Amniotic stem cell (primary cell): ENCODE measurements around the gene CISTR.
A peak's percentile ranks its signal among the peaks of the same experiment; 100 is the strongest.
"Not testable (repeated sequence)": the region's sequence is repeated elsewhere in the genome, so short reads cannot be mapped to it uniquely, and the experiment has no call there.

ENCODE experiments used
- DNase-seq: peaks from one replicate; lab custom pipeline; 2025; lab: John Stamatoyannopoulos, UW

Gene CISTR

DNA sequence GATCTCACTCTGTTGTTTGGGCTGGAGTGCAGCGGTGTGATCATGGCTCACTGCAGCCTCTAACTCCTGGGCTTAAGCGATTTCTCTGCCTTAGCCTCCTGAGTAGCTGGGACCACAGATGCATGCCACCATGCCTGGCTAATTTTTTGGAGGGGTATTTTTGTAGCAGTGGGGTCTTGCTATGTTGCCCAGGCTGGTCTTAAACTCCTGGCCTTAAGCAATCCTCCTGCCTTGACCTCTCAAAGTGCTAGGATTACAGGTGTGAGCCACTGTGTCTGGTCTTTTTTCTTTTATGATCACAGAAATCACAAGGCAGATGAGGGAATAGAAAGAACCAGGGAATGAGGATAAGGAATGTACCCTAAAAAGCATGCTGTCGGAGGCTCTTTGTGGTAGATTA is 11.0 kb upstream of the CISTR start:
- not testable (repeated sequence) for DNase-seq

DNA sequence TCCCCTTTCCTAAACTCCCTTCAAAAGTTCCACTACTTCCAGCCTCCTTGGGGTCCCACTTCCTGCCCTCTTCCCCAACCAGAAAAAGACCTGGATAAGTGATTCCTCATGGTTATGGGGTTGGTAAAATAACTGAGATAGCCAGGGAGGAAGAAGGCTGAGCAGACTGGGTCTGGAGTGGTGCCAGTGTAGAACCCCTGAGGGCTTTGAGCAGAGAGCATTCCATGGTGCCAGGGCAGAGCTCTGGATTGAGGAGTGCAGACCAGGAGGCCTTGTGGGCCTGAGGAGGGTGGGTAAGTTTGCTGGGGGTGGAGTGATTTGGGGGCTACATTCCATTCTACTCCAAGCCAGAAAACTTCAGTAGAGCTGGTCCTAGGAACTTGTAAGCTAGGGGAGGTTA is 9.5 kb upstream of the CISTR start:
- DNase-seq: no peak

DNA sequence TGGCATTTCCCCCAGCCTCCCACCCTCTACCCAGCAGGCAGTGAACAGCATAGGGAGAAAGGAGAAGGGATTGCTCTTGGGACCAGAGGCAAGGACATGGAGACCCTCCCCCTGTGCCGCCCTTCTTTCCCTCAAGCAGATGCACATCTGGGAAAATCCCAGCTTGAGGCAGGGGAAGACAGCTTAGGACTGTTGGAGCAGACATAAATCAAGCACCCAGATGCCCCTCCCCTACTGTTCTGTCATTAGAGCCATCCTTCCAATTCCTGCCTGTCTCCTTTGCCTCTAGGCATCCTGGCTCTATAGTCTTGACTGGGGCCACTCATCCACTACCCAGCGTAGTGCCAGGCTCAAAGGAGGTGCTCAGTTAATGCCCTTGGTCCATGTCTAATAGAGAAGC is 7.5 kb upstream of the CISTR start:
- no peak for DNase-seq

DNA sequence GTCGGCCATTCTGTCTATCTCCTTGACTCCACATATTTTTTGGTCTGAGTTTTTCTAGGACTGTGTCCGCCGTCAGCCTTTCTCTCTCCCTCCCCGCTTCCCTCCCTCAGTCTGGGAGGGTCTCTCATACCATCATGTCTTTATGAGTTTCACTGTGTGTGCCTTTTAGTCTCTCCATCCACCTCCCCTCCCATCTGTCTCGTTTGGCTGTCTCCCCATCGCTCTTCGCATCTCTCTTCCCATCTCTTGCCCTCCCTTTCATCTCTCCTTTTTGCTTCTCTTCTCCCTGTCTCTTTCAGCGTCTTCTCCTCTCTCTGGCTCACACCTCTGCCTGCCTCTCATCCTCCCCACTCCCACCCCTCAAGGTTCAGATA is 6.9 kb upstream of the CISTR start:
- DNase-seq: no peak

DNA sequence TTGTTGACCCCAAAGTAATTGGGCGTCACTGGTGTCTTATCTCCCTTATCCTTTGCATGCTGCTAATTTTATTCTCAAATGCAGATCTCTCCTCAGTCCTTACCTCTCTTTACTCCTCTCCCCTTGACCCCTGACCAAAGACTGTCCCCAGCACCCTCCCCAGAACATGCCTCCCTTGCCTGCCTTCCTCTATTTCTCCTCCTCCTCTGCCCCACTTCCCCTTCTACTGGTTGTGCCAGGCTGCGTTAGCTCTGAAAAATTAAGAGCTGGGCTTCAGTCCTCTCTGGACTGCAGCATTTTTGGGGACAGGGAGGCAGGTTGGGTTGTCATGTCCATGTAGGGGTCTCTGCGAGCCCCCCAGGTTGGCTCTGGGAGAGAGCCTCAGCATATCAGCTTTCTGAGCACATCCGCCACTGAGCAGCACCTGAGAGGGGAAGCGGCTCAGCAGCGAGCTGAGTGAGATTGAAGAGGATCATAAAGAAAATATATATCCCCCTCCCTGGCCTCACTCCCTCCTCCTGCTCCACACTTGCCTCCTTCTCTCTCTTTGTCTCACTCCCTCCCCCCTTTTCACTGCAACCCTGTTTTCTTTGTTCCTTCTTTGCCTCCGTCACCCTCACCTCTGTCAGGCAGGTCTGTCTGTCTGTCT is 6.4 kb upstream of the CISTR start:
- DNase-seq: no peak

DNA sequence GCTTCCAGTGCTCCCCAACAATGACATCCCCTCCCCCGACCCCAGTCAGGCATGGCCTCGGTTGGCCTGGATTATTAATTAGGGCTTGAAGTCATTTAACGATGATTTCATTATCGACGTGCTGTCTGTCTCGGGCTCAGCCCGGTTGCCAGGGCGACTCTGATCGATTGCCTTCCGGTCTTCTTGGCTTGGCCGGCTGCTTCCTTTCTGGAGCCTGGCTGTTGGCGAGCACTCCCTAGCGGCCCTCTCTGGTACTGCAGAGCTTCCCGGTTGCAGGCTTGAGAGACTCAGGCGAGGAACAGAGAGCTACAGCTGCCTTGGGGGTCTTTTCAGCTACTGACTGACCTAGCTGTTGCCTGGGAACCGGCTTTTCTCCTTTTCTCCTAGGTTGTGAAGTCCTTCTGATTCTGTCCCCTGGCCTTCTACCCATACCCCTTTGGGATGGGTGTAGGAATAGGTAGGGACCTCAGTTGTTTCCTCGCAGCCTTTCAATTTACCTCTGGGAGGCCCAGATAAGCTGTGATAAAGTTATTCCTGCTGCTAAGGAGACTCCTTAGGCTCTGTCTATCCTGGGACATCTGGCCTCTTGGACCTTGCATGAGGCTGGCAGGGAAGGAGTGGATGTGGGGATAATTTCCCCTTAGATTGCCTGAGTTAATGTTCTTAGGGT is 5.5 kb upstream of the CISTR start:
- no peak for DNase-seq

DNA sequence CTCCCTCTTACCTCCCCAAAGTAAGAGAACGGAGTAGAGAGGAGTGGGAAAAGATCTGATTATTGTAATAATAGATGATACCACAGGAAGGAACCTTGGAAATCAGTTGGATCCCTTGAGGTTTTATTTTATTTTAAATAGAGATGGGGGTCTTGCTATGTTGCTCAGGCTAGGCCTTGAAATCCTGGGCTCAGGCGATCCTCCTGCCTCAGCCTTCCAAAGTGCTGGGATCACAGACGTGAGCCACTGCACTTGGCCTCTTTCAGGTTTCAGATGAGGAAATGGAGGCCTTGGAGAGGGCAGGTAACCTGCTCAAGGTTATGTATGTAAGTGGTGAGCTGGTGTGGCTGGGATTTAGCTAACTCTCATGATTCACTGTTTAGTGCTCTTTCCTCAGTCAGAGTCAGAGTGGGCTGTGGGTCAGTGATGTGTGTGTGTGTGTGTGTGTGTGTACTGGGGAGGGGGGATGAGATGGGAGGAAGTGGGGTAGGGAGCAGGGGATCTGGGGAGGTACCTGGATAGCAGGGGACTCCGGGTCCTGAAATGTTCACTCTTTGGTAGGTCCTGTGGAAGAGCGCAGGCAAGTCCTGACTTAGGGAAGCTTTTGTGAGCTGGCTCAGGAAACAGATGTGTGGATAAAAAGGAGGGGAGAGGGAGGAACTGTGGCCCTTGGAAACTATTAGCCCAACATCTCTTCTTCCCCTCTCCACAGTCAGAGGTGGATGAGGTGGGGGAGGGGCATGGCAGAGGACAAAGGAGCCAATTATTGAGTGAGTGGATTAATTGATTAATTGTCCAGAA is 4.7 kb upstream of the CISTR start:
- no peak for DNase-seq

DNA sequence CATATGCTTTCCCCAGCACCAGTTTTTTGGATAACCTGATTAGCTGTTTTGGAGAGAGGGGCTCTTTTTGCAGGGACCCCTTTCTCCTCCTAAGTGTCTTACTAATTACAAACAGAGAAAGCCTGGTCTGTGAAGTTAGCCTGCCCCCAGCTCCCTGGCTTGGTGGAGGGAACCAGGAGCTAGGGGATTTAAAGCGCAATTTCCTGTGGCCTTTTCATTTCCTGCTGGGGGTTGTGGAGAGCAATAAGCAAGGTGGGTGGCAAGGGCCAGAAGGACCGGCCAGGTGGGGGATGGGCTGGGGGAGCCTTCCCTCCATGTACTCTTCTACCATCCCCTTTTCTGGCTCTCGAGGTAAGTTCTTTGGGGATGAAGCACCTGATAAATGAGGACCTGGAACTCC is 4.1 kb upstream of the CISTR start:
- no peak for DNase-seq

DNA sequence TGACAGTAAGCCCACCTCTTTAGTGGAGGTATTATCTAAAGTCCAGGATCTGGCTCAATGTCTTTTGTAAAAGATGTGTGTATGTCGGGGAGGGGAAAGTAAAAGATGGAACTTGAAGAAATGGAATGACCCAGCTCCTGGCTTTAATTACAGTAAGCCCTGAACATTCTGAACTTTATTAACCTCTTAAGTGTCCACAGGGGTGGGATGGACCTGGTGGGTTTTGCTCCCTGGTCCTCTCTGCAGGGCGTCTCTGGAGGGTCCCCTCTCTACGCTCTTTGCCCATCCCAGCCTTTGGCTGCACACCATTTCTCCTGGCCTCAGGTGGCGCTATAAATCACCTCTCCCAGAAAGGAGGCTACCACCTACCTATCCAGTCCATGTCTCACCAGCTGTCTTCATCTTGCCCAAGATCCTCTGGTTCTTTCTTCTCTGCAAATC is 3.7 kb upstream of the CISTR start:
- DNase-seq: no peak

DNA sequence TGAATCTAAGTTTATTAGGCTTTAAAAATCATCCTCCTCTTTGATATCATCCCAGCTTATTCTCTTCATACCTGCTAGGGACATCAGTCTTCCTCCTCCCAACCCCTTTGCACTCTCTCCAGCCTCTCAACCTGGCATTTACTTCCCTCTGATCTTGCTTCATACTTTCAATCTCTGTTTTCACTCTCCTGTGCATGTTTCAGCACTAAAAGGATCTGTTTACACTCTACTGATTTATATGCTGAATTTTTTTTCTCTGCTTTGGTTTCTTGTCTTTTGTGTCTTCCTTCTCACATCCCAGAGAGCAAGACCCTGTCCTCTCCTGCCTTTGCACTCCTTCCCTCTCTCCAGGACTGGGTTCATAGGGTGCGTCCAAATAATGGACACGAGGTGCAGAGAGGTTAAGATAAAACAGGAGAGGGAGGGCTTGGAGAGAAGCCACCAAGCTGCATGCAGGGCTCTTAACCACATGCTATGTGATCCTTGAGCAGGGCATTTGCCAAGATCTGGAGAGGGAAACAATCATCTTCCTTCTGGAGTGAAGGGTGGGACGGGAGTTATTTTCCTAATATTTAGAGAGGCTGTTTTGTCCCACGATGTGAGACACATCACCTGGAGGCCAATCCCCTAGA is 3.0 kb upstream of the CISTR start:
- no peak for DNase-seq

DNA sequence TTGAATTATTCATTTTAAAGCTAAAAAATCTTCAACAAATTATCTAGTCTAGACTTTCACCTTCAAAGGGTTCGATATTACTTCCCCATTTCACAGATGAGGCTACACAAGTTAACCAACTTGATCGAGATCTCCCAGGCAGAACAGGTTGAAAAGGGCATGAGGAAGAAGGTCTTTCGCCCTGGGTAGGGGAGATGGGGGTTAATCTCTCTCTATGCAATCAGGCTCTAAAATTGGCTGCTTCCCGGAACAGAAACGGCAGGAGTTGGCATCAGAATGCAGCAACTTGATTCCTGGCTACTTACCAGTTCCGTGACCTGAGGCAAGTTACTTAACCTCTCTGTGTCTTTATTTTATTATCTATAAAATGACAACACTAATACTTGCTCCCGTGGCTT is 2.4 kb upstream of the CISTR start:
- DNase-seq: no peak

DNA sequence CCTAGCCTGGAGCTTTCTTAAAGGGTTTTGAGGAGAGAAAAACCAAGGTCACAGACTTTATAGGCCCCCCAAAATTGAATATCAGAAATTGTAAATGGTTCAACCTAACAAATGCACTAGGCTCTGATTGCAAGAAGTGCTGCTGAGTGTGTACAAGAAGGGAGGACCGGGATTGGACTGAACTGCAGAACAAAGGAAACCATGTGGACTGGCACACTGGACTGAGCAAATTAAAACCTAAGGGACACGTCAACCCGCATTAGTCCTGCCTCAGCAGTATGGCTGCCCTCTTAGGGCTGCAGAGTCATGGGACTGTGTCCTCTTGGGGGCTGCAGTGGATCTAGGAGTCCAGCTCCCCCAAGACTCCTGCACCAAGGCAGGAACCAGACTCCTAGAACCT is 842 bp upstream of the CISTR start:
- no peak for DNase-seq

DNA sequence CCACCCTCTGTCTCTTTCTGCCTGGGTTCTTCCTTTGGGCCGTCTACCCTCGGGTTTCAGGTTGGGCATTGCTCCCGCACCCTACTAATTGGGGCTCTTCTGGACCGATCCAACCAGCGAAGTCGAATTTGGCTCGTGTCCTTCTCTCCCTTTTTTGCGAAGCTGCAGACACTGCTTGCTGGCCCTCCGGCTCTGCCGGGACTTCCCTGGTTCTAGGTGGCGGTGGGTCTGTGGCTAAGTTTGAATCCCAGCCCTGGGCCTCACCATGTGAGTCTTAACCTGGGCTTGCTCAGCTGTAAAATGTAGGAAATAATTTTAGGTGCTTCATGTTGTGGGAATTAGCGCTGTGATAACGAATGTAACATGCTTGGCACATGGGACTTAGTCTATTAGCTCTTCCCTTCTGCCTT is 418 bp upstream of the CISTR start:
- no peak for DNase-seq

DNA sequence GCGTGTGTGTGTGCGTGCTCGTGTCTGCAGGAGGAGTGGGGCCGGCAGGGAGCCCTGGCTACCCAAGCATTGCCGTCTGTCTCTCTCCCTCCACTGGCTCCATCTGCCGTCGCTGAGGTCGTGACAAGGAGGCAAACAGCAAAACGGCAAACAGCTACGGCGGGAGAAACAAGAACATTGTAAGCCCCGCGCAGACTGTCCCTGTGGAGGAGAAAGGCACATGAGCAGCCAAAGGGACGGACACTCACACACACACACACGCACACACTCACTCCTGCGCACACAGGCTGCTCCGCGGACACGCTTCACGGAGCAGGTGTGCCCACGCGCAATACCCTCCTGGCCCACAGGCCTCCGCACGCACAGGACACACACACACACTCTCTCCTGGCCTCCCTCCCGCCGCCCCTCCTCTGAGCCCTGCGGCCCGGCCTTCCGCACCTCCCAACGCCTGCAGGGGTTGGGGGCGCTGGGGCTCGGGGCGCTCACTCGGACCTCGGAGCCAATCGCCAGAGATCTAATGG is 905 bp downstream of the CISTR start:
- DNase-seq: no peak

DNA sequence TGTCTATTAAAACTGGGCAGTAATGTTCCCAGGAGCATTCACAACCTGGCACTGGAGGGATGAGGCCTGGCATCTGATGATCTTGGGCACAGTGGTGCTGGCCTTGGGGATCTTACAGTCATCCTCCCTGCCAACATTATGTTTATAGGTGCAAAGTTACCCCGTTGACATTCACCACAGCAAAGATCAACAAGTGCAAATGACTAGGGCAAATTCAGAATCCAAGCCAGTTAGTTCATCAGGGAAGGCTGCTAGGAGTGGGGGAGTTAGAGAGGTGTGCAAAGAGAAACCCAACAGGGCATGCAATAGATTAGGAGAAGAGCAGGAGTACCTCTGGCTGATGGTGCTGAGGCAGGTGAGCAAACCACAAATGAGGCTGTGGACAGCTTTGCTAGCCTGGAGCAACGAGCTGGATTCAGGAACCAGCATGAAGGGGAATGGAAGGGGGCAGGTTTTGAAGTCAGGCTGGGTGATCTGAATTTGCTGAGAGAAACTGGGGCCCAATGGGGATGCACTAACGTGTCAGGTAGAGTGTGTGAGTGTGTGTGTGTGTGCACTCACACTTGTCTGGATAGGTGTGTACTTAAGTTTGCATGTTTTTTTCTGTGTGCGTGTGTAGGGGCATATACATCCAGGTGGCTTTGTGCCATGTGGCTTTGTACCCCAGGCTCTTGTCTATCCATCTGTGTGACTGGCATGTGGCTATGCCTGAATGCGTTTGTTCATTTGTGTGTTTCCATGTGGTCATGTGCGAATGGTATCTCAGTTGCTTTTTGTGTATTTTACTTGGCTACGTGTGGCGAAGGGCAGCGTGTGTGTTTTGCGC is 1.6 kb downstream of the CISTR start:
- DNase-seq: no peak

DNA sequence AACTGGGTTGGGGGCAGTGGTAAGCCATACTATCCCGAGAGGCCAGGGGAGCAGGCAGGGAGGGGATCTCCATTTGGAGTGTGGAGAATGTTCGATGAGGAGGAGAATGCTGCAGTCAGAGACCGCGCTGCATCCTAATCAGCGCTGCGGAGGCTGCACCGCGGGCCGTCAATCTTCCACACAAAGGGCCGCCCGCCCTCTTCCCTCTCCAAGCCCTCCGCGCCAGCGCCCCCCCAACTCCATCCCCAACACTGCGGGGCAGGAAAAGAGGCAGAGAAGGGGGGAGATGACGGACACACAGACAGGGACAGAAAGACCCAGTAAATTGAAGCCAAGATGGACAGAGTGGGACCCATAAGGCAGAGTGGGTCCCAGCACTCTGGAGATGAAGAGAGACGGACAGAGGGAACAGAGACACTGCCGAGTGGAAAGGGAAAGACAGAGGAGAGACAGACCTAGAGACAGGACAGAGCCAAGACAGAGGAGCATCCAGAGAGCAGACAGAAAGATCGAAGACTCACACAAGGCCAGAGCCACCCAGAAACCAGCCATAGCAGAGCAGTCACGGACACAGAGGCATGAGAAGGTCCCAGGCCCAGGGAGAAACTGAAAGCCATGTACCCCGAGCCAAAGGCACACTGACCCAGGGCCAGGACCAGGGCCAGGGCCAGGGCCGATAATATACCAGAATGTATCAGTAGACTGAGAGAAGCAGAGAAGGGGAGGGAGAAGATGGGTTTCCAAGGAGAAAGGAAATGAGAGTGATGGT is 3.5 kb downstream of the CISTR start:
- no peak for DNase-seq

DNA sequence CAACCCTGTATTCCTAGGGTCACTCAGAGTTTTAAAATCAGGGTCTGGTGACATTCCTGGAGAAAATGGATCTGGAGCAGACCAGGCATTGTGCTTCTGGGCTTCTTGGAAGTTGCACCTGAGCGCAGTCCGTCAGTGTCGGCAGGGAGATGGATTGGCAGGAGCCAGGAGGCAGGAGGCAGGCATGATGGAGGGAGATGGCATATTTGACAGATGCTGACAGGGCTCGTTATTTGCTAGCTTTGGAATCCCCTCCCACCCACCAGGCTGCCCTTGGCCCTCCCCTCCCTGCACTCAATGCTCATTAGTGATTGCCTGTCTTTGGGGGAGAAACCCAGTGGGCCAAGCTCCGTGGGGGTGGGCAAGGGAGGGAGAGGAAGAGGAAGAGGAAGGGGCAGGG is 4.7 kb downstream of the CISTR start:
- no peak for DNase-seq

DNA sequence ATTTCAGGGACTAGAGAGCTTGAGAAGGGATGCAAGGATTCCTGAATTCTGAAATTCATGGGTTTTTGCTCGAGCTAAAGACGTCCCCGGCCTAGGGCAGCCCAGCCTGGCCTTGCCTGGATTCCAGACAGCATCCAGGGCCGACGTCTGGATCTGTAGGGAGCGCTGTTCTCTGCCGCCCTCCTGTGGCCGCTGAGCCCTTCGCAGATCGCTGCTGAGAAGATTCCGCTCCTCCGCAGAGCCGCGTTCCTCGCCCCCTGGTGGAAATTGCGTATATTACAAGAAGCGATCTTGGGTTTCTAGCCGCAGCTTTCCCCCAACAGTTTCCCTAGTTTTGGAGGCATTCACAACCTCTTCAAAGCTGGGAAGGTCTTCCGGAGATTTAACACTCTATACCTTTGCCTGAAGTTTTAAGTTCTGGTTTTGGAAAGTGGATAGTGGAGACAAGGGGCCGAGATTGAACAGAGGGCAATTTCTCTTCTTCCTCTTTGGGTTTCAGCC is 5.1 kb downstream of the CISTR start:
- peak; percentile 75 for DNase-seq

DNA sequence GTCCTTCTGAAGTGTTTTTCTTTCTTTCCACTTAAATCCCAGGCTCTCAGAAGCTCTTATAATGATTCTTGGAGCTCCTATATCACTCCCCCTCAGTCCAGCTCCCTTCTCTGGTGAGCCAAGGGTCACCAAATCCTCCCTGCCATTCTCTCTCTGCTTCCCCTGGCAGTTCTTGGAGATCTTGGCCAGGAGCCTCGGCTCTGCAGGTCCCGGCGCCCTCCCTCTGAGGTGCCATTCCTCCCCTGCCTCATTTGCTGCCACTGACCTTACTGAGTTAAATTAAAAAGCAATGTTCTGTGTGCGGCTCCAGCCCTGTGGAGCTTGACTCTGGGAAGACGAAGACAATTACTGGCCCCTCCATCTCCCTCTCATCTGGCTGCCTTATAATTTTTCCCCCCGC is 7.0 kb downstream of the CISTR start:
- DNase-seq: no peak

DNA sequence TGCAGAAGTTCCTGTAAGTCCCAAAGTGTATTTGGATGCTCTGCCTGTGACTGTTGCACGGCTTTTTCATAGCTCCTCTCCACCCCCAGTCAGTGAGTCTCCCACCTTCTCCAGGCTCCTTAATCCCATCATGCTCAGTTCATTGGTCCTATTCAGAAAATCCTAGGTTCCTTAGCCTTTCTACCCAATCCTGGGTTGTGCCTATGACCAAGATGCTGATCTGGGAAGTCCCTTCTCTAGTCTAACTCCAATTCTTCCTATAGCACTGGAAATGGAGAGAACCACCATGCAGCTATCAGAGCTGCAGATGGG is 7.7 kb downstream of the CISTR start:
- no peak for DNase-seq
